HL-60/S4 treated with retinoic acid at 250 ng/mL for 4 days and 3 days (cell line): ENCODE measurements around the gene CABLES1.
"Not testable (repeated sequence)": the region's sequence is repeated elsewhere in the genome, so short reads cannot be mapped to it uniquely, and the experiment has no call there.

Experiments
- in situ Hi-C: fragments of 300-500 bp; cut with MboI; formaldehyde crosslinking; loops from 2 replicates; pipeline ENCODE4 v1.7.0; 2022; ENCODE audit warnings: low sequenced_read_pairs

The CABLES1 gene

DNA sequence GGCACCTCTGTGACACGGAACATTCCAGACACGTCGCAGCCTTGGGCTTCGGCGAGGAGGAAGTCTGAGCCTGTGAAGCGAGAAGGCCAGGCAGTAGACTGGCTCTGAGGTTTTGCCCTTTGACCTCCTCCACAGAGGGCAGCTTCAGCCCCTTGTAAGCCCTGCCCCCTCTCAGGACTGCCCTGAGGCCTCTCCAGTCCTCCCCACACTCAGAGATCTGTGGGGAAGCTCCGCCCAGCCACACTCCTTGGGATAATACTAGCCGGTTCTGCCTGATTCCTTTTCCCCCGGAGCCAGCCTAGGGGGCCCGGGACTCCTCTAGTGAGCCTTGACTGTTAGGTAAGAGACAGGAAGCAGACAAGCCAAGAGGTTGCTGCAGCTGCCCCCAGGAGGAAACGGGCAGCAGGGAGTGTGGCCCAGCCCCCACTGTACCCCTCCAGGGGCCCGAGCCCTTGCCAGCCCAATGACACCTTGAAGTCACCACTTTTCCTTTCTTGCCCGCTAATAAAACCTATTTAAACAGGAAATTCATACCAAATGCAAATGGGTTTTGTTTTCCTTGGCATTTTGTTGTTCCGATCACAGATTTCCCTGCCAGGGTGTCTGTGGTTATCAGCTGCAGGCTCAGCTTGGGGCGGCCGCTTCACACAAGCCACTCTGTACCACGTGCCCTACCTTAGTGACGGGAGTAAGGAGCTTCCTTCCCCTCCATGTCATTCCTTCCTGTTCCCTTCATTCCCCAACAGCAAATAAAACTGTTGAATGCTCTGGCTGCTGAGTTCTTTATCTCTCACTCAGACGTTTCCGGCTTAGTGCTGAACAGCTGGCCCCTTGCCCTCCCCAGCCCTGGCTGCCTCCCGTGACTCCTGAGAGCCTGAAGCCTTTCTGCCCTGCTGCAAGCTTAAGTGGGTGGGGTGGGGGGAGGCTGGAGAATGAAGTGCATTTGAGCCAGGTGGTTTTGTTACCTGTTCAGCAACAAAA lies 124.7 kb downstream of the CABLES1 start:
- in situ Hi-C loops = no loop called here

- in situ Hi-C loops = no loop called here
Observed at GRCh38 chr18:23260926-23261590, 125.8 kb downstream of the CABLES1 start.

GRCh38 chr18:23263551-23264235 lies 128.4 kb downstream of the CABLES1 start:
- in situ Hi-C loops = no loop called here

- in situ Hi-C loops = no loop called here
Observed at GRCh38 chr18:23265682-23266399, 130.6 kb downstream of the CABLES1 start.

DNA sequence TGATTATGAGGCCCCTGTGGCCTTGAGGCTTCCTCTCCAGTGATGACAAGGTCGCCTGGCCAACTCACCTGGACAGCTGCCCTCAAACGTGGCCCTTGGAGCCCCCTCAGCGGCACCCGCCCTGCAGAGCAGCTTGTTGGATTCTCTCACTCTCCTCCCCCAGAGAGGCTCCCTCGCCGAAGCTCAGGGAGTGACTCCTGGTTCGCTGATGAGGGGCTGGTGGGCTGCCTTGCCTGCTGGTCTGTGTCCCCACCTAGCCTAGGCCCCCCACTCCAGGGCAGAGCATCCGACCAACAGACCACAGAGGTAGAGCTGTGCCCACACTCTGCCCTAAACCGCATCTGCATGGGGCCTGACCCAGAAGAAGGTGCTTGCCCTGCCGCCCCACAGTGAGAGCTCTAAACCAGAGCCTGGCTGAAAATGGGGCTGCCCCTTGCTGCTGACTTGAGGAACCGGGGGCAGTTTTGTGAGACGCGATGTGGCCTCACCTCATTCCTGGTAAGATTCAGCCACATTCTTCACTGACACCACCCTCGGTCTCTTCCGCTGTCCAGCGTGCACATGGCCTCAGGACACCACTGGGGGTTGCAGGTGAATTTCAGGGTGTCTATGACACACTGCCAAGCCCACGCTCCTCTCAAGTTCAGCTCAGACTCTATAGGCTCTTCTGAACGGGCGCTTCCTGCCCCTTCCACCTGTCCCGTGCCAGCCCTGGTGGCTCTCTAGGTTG lies 131.6 kb downstream of the CABLES1 start:
- in situ Hi-C loops = no loop called here

GRCh38 chr18:23267447-23267776 lies 132.1 kb downstream of the CABLES1 start:
- in situ Hi-C loops = no loop called here

- in situ Hi-C loops = no loop called here
Observed at GRCh38 chr18:23268641-23269040, 133.4 kb downstream of the CABLES1 start.

- in situ Hi-C loops = not testable (repeated sequence)
Observed at GRCh38 chr18:23269068-23269467, 133.8 kb downstream of the CABLES1 start.

GRCh38 chr18:23269928-23270327 lies 134.6 kb downstream of the CABLES1 start:
- in situ Hi-C loops = no loop called here

GRCh38 chr18:23270986-23271680 lies 135.8 kb downstream of the CABLES1 start:
- in situ Hi-C loops = no loop called here

DNA sequence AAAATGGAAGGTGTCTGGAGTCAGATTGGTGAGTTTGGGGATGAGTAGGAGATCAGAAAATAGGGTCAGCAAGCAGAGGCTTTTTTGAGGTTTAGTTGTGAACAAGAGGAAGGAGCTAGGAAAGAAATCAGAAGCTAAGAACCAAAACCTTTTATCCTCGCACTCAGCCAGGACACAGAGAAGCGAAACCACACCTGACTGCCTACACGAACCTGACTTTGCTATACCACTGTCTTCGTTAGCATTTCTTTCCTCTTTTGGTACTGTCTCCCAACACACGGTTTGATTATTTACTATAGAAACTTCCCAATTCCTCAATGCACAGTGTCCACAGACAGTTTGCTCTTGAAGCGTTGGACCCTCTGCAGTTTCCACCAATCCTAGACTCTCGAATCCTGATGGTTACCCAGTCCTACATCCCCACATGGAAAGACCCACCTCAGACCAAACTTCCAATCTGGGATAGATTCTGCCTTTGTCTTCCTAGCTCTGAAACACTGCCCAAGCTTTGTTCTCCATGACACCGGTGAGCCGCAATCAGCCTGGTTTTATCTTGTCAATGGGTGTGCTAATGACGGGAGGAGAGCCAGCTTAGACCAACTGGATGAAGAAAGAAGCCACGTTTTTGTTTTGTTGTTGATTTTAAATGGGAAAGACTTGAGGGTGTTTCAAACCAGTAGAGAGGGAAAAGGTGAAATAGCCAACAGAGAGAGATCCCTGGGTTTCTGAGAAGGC lies 137.4 kb downstream of the CABLES1 start:
- in situ Hi-C loops = no loop called here

GRCh38 chr18:23273443-23273966 lies 138.2 kb downstream of the CABLES1 start:
- in situ Hi-C loops = no loop called here

DNA sequence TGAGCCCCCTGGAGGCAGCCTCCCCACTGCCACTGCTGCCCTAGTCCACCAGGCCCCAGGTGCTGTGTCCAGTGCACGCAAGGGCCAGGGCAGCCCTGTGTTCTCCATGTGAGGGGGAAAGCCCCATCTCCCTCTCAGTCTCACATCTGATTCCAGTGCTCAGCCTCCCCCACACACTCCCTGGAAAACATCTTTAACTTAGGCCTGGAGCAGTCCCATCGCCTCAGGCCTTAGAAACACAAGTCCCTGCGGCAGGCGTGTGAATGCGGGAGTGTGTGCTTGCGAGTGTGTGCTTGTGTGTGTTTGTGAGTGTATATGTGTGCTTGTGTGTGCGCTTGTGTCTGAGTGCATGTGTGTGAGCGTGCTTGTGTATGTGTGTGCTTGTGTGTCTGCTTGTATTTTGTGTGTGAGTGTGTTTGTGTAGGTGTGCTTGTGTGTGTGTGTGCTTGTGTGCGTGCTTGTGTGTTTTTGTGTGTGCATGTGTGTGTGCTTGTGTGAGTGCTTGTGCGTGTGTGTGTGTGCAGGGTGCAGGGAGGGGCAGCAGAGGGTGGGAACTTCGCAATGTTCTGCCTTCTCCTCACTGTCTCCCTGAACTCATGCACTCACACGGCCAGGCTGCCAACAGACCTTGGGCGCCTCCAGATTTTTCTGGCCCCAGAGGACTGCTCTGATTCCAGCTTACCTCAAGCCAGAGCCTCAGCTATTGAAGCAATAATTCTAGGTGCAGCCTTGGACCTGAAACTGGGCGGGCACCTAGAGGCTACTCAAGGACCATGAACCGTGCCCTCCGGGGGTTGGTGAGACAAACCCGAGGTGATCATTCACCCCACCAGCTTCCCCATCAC lies 139.6 kb downstream of the CABLES1 start:
- in situ Hi-C loops = no loop called here

DNA sequence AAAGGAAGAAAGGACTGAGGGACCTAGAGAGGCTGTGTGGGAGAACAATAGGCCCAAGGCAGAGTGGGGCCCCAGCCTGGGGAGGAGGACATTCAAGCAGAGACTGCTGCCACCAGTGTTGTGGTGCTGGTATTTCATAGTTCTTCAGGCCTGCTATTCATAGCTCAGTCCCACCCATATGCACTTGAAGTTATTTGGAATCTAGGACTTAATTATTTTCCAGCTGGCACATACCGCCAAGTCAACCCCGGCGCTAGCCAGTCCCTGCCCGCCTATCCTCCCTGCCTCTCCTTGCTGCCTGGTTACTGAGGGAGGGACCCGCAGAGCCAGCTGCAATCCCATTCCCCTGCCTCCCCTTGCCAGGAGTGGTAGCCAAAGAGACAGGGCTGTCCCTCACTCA lies 141.2 kb downstream of the CABLES1 start:
- in situ Hi-C loops = no loop called here

DNA sequence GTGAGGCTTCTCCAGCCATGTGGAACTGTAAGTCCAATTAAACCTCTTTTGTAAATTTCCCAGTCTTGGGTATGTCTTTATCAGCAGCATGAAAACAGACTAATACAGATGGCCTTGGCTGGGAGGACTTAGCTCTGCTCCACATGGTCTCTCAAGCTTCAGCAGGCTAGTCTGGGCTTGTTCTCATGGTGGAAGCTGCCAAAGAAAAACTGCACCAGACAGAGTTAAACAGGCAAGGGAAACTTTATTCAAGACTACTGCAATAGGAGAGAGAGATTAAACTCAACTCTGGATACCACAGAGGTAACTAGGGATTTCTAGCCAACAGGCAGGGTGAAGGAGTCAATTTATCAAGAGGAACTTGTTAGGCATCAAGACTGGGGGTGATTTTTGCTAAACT lies 142.1 kb downstream of the CABLES1 start:
- in situ Hi-C loops = no loop called here

- in situ Hi-C loops = no loop called here
Observed at GRCh38 chr18:23279931-23280330, 144.6 kb downstream of the CABLES1 start.

DNA sequence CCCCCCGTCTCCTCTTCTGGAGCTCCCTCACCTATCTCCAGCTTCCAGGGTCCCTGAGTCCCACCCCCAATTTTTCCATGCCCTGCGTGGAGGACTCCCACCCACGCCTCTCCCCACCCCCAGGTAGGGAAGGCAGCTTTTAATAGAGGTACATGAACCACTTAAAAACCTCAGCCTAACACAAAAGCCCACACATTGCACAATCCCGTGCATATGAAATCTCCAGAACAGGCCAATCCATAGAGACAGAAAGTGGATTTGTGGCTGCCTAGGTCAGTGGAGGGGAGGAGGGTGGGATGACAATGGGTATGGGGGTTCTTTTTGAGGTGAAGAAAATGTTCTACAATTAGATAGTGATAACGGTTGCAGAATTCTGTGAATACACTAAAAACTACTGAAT lies 145.6 kb downstream of the CABLES1 start:
- in situ Hi-C loops = no loop called here
